GM19043 (cell line): ENCODE results near the gene RAD54L.
"Not testable (repeated sequence)": the region's sequence is repeated elsewhere in the genome, so short reads cannot be mapped to it uniquely, and the experiment has no call there.

Source experiments
- ATAC-seq: cut with Tn5 transposase; IDR thresholded peaks from one replicate; pipeline ENCODE4 v1.9.1; 2021; ENCODE audit warnings: low read depth; ENCODE audit not compliant: unreplicated experiment

The RAD54L gene

DNA sequence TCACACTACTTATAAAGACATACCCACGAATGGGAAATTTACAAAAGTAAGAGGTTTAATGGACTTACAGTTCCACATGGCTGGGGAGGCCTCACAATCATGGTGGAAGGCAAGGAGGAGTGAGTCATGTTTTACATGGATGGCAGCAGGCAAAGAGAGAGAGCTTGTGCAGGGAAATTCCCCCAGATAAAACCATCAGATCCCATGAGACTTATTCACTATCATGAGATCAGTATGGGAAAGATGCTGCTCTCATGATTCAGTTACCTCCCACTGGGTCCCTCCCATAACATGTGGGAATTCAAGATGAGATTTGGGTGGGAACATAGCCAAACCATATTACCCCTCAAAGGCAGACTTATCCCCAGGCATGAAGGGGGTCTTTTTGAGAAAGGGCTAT is 8.7 kb upstream of the RAD54L start:
- ATAC-seq, result not testable (repeated sequence)

DNA sequence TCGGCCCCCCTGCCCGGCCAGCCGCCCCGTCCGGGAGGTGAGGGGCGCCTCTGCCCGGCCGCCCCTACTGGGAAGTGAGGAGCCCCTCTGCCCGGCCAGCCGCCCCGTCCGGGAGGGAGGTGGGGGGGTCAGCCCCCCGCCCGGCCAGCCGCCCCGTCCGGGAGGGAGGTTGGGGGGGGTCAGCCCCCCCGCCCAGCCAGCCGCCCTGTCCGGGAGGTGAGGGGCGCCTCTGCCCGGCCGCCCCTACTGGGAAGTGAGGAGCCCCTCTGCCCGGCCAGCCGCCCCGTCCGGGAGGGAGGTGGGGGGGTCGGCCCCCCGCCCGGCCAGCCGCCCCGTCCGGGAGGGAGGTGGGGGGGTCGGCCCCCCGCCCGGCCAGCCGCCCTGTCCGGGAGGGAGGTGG is 5.8 kb upstream of the RAD54L start:
- not testable (repeated sequence) for ATAC-seq

GRCh38 chr1:46242918-46243317 is 4.6 kb upstream of the RAD54L start:
- no peak for ATAC-seq

- ATAC-seq, result not testable (repeated sequence)
These were observed 3.7 kb upstream of the RAD54L start for GRCh38 chr1:46243831-46244230.

- no peak for ATAC-seq
These were observed 2.7 kb upstream of the RAD54L start for GRCh38 chr1:46244656-46245371.

GRCh38 chr1:46246136-46246535 is 1.4 kb upstream of the RAD54L start:
- ATAC-seq, result not testable (repeated sequence)

GRCh38 chr1:46246548-46247435 is 771 bp upstream of the RAD54L start:
- ATAC-seq, result peak; percentile 33

DNA sequence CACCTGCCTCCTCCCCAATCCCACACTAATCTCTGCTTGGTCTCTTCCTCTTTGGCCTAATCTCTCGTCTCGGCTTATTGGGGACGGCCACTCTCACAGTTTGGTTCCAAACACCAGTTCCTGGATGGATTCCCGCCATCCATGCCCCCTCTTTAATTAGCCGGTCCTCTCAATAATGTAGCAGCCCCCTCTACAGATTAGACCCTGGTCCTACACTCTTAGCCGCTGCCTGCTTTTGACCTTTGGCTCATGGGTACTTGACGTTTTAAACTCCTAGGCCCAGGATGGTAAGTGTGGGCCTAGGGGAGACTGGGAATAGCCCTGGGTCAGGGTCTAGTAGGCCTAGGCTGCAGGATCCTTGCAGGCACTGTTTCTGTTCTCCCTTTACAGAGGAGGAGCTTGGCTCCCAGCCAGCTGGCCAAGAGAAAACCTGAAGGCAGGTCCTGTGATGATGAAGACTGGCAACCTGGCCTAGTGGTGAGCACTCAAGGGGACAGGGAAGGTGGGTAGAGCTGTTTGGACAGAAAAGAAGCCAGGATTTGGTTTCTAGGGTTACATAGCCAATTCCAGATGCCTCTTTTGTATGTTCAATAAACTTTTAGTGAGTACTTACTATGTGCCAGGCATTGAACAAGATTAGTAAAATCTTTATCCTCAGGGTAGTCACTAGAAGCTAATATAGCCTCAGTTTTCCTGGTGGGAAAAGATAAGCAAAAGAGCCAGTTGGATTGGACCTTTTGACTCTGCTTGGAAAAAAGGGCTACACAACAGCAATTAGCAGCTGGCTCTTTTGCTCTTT is 758 bp downstream of the RAD54L start:
- no peak for ATAC-seq

- ATAC-seq, result no peak
These were observed 7.1 kb downstream of the RAD54L start for GRCh38 chr1:46254668-46255067.

GRCh38 chr1:46256523-46256922 is 9.0 kb downstream of the RAD54L start:
- no peak for ATAC-seq

DNA sequence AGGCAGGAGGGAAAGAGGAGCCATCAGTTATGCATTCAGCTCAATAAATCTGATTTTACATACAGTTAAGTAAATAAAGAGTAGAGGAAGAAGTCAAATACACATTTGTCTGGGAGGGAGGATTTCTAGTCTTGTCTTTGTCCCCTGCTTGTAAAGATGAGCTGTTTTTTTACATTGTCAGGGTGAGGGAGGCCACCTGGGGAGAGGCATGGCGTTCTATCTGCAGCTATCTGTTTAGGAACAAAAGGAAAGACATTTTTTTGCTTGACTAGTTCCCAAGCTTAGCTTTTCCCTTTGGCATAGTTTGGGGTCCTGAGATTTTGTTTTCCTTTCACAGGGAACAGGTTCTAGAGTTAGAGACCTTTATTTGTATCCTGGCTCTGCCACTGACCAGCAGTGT is 14.9 kb downstream of the RAD54L start:
- no peak for ATAC-seq

- ATAC-seq, result no peak
These were observed 15.6 kb downstream of the RAD54L start for GRCh38 chr1:46263146-46263545.

- ATAC-seq, result no peak
These were observed 21.0 kb downstream of the RAD54L start for GRCh38 chr1:46268578-46268977.

DNA sequence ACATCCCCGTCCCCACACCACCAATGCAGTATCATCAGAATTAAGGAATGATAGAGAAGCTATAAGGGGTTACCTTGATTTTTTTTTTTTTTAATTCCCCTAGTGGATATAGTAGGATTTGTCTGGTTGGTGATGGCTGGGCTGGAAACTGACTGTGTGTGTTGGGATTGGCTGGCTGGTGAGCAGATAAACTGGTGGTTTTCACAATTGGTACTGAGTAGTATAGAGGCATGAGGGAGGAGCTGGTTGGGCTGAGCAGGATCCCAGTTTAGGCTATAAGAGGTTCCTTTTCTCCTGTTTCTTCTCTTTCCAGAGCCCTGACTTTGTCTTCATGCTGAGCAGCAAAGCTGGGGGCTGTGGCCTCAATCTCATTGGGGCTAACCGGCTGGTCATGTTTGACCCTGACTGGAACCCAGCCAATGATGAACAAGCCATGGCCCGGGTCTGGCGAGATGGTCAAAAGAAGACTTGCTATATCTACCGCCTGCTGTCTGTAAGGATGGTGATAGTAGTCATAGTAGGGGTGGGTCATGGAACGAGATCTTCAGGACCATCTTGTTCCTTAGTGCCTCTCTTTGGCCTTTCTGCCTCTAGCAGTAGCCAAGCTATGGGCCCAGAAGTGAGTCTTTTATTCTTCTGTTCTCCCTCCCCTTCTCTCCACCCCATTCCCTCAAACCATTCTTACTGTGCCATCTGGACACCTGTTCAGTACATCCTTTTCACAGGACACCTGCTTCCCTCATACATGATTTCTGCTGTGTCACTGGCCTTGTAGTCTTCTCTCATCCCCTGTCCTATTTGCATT is 26.9 kb downstream of the RAD54L start:
- ATAC-seq, result no peak

- no peak for ATAC-seq
These were observed 27.4 kb downstream of the RAD54L start for GRCh38 chr1:46275030-46275337.

DNA sequence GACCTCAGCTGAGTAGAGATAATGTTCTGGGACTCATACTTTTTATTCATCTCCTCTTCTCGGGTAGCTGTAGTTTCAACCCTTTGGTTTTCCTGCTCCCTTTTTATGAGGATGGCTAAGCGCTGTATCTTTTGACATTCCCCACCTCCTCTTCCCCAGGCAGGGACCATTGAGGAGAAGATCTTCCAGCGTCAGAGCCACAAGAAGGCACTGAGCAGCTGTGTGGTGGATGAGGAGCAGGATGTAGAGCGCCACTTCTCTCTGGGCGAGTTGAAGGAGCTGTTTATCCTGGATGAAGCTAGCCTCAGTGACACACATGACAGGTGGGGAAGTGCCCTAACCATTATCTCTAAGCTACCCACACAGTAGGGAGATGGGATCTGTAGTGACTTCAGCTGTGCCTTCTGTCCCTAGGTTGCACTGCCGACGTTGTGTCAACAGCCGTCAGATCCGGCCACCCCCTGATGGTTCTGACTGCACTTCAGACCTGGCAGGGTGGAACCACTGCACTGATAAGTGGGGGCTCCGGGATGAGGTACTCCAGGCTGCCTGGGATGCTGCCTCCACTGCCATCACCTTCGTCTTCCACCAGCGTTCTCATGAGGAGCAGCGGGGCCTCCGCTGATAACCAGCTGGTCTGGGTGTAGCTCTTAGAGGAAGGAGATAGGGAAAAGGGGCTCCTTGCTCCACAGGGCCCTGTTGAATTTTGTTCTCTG is 30.3 kb downstream of the RAD54L start:
- ATAC-seq, result no peak

DNA sequence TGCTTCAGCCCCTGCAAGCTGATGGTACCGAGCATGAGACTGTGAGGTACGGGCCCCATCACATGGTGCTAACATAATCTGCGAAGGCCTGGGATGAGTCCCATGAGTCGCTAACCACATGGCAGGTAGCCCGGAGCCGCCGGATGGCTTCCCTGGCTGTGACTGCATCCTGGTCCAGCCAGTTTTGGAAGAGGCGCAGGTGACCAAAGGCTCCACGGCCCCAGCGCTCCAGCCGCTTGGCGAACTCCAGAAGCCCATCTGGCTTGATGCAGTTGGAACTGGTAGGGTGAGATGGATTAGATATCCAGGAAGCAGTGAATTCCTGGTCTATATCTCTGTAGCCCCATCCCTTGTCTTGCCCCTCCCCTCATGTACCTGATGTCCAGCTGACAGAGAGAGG is 31.2 kb downstream of the RAD54L start:
- ATAC-seq, result no peak

DNA sequence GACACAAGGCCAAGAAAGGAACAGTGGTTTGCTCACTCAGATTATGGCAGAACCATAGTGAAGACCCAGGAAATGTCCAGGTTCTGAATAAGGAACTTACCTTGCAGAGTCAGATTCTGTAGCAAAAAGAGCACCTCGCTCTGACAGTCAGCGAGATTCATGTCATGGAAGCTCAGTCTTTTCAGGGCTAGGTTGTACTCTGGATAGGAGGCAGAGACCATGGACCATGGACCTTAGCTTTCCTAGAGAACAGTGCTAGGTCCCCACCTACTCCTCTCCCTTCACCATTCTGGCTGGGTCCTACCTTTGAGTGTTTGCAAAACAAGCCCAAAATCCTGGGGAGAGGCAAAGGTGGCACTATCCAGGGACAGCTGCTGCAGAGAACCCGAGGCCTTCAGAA is 32.5 kb downstream of the RAD54L start:
- ATAC-seq, result no peak

DNA sequence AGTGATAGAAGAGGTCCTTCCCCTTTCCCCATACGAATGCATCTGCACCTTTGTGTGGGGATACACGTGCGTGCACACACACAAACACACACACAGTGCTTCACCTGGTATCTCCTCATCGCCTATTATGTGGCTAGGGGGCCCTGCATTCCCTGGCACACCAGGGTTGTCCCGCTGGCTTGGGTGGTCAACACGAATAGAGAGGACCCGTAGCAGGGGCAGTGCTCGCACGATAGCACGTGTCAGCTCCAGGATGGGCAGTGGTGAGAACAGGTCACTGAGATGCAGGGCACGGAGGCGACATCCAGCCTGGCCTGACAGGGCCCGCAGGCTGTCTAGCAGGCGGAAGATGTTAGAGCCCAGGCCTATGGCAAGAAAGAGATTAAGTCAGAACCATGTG is 33.5 kb downstream of the RAD54L start:
- ATAC-seq, result no peak

- ATAC-seq, result no peak
These were observed 36.5 kb downstream of the RAD54L start for GRCh38 chr1:46284058-46284457.
